HFF-Myc (cell line): ENCODE data around the gene GUCY2D.
"Not testable (repeated sequence)": the region's sequence is repeated elsewhere in the genome, so short reads cannot be mapped to it uniquely, and the experiment has no call there.

Source experiments
- DNase-seq: peaks from one replicate; pipeline ENCODE4 v3.0.0-alpha.2; 2011; ENCODE audit warnings: low read depth; ENCODE audit errors: extremely low read depth
- H3K4me3 ChIP-seq: replicated peaks from 2 replicates; pipeline ENCODE4 v1.5.1; 2011; ENCODE audit warnings: low read depth, mild to moderate bottlenecking, control low read depth, low read length
- TF ChIP-seq, protein P1 (sequence below): IDR thresholded peaks from 2 replicates; pipeline ENCODE4 v1.5.1; 2012; ENCODE audit warnings: mild to moderate bottlenecking, low read depth, low read length, control low read depth; ENCODE audit errors: missing control alignments

Gene GUCY2D

GRCh38 chr17:8057691-8058114 lies 55.3 kb downstream of the GUCY2D start:
- DNase-seq = peak; percentile 78
- H3K4me3 ChIP-seq = no peak overlapping the region
- TF ChIP-seq, protein P1, sequence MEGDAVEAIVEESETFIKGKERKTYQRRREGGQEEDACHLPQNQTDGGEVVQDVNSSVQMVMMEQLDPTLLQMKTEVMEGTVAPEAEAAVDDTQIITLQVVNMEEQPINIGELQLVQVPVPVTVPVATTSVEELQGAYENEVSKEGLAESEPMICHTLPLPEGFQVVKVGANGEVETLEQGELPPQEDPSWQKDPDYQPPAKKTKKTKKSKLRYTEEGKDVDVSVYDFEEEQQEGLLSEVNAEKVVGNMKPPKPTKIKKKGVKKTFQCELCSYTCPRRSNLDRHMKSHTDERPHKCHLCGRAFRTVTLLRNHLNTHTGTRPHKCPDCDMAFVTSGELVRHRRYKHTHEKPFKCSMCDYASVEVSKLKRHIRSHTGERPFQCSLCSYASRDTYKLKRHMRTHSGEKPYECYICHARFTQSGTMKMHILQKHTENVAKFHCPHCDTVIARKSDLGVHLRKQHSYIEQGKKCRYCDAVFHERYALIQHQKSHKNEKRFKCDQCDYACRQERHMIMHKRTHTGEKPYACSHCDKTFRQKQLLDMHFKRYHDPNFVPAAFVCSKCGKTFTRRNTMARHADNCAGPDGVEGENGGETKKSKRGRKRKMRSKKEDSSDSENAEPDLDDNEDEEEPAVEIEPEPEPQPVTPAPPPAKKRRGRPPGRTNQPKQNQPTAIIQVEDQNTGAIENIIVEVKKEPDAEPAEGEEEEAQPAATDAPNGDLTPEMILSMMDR = peak; percentile 66

DNA sequence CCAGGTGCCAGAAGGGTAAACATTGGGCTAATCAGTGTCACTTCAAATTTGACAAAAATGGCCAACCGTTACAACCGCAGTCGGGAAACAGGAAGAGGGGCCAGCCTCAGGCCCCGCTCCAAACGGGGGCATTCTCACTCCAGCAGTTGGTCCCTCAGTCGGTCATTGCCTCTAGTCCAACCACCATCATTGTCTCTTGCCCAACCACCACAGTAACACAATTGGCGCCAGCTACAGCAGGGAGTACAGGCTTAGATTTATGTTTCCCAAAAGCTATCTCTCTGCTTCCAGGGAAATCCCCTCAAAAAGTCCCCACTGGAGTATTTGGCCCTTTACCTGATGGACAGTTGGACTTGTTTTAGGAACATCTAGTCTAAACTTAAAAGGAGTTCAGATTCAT lies 56.7 kb downstream of the GUCY2D start:
- no peak overlapping the region for H3K4me3 ChIP-seq
- TF ChIP-seq, protein P1 = no peak
- DNase-seq = no peak

GRCh38 chr17:8060274-8060673 lies 57.9 kb downstream of the GUCY2D start:
- no peak for DNase-seq
- TF ChIP-seq, protein P1 = peak; percentile 68
- no peak overlapping the region for H3K4me3 ChIP-seq

GRCh38 chr17:8061851-8062250 lies 59.4 kb downstream of the GUCY2D start:
- H3K4me3 ChIP-seq, DNase-seq: not testable (repeated sequence)

DNA sequence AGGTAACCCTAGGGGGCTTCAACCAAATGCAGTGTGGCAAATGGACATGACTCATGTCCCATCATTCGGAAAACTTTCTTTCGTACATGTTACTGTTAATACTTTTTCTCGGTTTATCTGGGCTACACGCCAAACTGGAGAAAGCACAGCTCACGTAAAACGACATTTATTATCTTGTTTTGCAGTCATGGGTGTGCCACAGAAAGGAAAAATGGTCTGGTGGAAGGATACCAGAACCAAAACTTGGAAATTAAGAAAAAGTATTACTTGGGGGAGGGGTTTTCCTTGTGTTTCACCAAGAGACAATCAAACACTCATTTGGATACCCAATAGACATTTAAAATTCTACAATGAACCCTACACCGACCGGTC lies 60.0 kb downstream of the GUCY2D start:
- TF ChIP-seq, protein P1 = no peak

GRCh38 chr17:8062807-8063483 lies 60.5 kb downstream of the GUCY2D start:
- DNase-seq = no peak
- H3K4me3 ChIP-seq = no peak overlapping the region
- TF ChIP-seq, protein P1 = no peak

More for the DNA sequence above, 60.0 kb downstream of the GUCY2D start:
- no peak overlapping the region for H3K4me3 ChIP-seq
- no peak for DNase-seq

- H3K4me3 ChIP-seq = no peak overlapping the region
- no peak for DNase-seq
- TF ChIP-seq, protein P1 = no peak
These were observed 61.5 kb downstream of the GUCY2D start for GRCh38 chr17:8063761-8064534.
